HG02981 (cell line): ENCODE measurements around the gene CNP.

Experiments used
- ATAC-seq: cut with Tn5 transposase; IDR thresholded peaks from one replicate; pipeline ENCODE4 v1.9.1; 2021; ENCODE audit warnings: mild to moderate bottlenecking, moderate library complexity; ENCODE audit not compliant: unreplicated experiment

Gene CNP

DNA sequence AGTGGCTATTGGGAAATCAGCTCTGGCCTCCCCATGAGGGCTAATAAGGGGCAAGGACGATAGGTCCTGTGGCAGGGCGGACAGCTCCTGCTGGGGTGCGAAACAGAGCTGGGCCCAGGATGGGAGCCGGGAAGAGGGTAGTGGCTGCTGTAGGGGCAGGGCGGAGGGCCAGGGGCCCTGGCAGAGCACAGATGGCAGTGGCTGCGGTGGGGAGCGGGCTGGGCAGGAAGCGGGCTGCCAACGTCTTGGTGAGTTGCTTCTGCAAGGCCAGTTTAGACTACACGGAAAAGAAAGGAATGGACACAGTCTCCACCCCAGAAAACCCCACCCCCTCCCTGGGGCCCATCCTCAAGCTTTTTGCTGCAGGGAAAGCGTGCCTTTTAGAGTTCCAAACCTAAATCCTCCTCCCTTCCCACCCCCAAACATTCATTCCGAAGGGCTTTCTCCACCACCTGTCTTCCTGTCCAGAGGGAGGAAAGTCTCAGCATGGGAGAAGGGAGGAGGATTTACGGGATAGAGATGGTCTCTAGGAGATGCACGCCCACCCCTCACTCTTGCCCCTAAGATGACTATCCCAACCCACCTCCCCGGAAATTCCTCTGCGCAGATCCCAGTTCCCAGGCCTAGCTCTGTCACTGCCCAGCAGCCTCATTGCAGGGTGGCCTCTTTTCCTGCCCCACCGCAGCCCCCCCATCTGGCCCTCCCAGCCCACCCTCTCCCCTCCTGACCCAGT lies 60.4 kb downstream of the CNP start:
- ATAC-seq, result no peak
